SU-DHL-6 (cell line): Measurements from ENCODE around the gene SRP68.

Source experiments
- H2AFZ ChIP-seq: fragments of 200-600 bp; sonication (generic); 2 replicates; pipeline ENCODE4 v1.6.1; 2014; ENCODE audit warnings: low read depth, mild to moderate bottlenecking, moderate library complexity, mixed read lengths, antibody characterized with exemption, low read length; ENCODE audit not compliant: severe bottlenecking
- H3F3A ChIP-seq: fragments of 200-600 bp; shearing (Covaris generic); 2 replicates; pipeline ENCODE4 v1.6.0; 2016; ENCODE audit warnings: antibody characterized with exemption, mild to moderate bottlenecking; ENCODE audit not compliant: insufficient read depth
- H3K27ac ChIP-seq: fragments of 200-600 bp; sonication (generic); 2 replicates; pipeline ENCODE4 v1.5.1; 2016; ENCODE audit warnings: low read depth, mild to moderate bottlenecking, low read length, moderate library complexity, mixed read lengths
- H3K27me3 ChIP-seq: fragments of 200-600 bp; sonication (generic), shearing (Covaris generic); 2 replicates; pipeline ENCODE4 v1.6.0; 2014; ENCODE audit warnings: mild to moderate bottlenecking, low read length
- H3K36me3 ChIP-seq: fragments of 200-600 bp; sonication (generic); 2 replicates; pipeline ENCODE4 v1.6.1; 2014; ENCODE audit warnings: mild to moderate bottlenecking, low read length, mixed read lengths
- H3K4me2 ChIP-seq: fragments of 300-600, 200-600 bp; shearing (Covaris generic), sonication (generic); 2 replicates; pipeline ENCODE4 v1.6.0; 2014; ENCODE audit warnings: low read length, low read depth, mild to moderate bottlenecking; ENCODE audit not compliant: poor library complexity, severe bottlenecking
- H3K4me3 ChIP-seq: fragments of 200-600 bp; sonication (generic); 2 replicates; pipeline ENCODE4 v1.5.1; 2014; ENCODE audit warnings: antibody characterized with exemption, low read length, mild to moderate bottlenecking, mixed read lengths; ENCODE audit not compliant: insufficient read depth, poor library complexity, severe bottlenecking
- H3K79me2 ChIP-seq: fragments of 200-600 bp; sonication (generic); 2 replicates; pipeline ENCODE4 v1.6.1; 2014; ENCODE audit warnings: mild to moderate bottlenecking, low read length, moderate library complexity; ENCODE audit not compliant: insufficient read depth
- H3K9ac ChIP-seq: fragments of 200-600 bp; sonication (generic); 2 replicates; pipeline ENCODE4 v1.7.0; 2014; ENCODE audit warnings: mild to moderate bottlenecking, low read length
- H3K9me2 ChIP-seq: fragments of 200-600 bp; sonication (generic); replicated peaks from 2 replicates; pipeline ENCODE4 v1.6.1; 2014; ENCODE audit warnings: low read length; ENCODE audit not compliant: insufficient read depth
- H3K9me3 ChIP-seq: fragments of 200-600 bp; sonication (generic); 2 replicates; pipeline ENCODE4 v1.6.1; 2014; ENCODE audit warnings: low read length, mixed read lengths; ENCODE audit not compliant: insufficient read depth
- H4K20me1 ChIP-seq: fragments of 200-600 bp; sonication (generic); 2 replicates; pipeline ENCODE4 v1.6.1; 2014; ENCODE audit warnings: low read depth, mild to moderate bottlenecking, antibody characterized with exemption, low read length, moderate library complexity, mixed read lengths
- CTCF ChIP-seq: fragments of 200-600 bp; sonication (generic); IDR thresholded peaks from one replicate; pipeline ENCODE4 v1.5.1; 2017; ENCODE audit warnings: antibody characterized with exemption, mild to moderate bottlenecking, low read length, moderate library complexity; ENCODE audit not compliant: insufficient read depth, poor library complexity, severe bottlenecking
- EZH2phosphoT487 ChIP-seq: fragments of 200-600 bp; sonication (generic), shearing (Covaris generic); conservative IDR thresholded peaks from 2 replicates; pipeline ENCODE4 v1.6.1; 2018; ENCODE audit warnings: mild to moderate bottlenecking, antibody characterized with exemption, low read length, moderate library complexity, mixed read lengths

Gene SRP68

GRCh38 chr17:76040376-76040775 lies 31.9 kb downstream of the SRP68 start:
- no peak overlapping the region for H3K9ac ChIP-seq
- H3K27ac ChIP-seq, result no peak overlapping the region
- TF ChIP-seq EZH2phosphoT487, result no peak
- no peak for TF ChIP-seq CTCF
- H3K79me2 ChIP-seq, result no peaks in the 10 kb centered on the region
- no peaks in the 10 kb centered on the region for H3F3A ChIP-seq
- H2AFZ ChIP-seq, result no peak overlapping the region
- H4K20me1 ChIP-seq, result no peaks in the 10 kb centered on the region
- no peaks in the 10 kb centered on the region for H3K27me3 ChIP-seq
- H3K36me3 ChIP-seq, result peaks cover 8% of the 10 kb centered on the region; the same call in 1 of the 2 replicates
- H3K9me2 ChIP-seq, result no peaks in the 10 kb centered on the region
- H3K4me3 ChIP-seq, result no peak overlapping the region
- no peaks in the 10 kb centered on the region for H3K9me3 ChIP-seq
- H3K4me2 ChIP-seq, result no peak overlapping the region

- Histone ChIP-seq H3K27me3 (no peaks in the 10 kb centered on the region), H2AFZ (no peak overlapping the region), H4K20me1 (no peaks in the 10 kb centered on the region), H3K9me3 (no peaks in the 10 kb centered on the region), H3K27ac (no peak overlapping the region), H3K4me3 (no peak overlapping the region), H3K9me2 (no peaks in the 10 kb centered on the region), H3K9ac (no peak overlapping the region), H3K79me2 (no peaks in the 10 kb centered on the region), H3K4me2 (no peak overlapping the region), H3F3A (no peaks in the 10 kb centered on the region), H3K36me3 (peaks cover 4% of the 10 kb centered on the region; the same call in 1 of the 2 replicates)
- no peak for TF ChIP-seq EZH2phosphoT487
- TF ChIP-seq CTCF, result no peak
Measured at GRCh38 chr17:76039121-76039520, 33.2 kb downstream of the SRP68 start.

DNA sequence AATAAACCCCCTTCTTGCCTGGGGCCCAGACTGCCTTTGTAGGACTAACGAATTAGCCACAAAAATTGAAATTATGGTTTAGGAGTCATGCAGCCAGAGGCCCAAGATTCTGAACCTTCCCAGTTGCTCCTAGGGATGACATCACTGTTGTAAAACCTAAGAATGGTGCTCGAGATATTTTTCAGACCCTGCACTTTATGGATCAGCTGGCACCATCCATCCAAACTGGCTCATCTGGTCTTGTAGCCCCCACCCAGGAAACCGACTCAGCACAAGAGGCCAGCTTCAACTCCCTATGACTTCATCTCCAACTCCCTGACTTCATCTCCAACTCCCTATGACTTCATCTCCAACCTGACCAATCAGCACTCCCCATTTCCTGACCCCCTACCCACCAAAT lies 34.3 kb downstream of the SRP68 start:
- H3K4me2 ChIP-seq, result no peak overlapping the region
- no peaks in the 10 kb centered on the region for H3K79me2 ChIP-seq
- no peak overlapping the region for H3K27ac ChIP-seq
- no peaks in the 10 kb centered on the region for H3F3A ChIP-seq
- no peak overlapping the region for H2AFZ ChIP-seq
- no peaks in the 10 kb centered on the region for H3K27me3 ChIP-seq
- H3K9me2 ChIP-seq, result no peaks in the 10 kb centered on the region
- H3K36me3 ChIP-seq, result peaks cover 4% of the 10 kb centered on the region; the same call in 1 of the 2 replicates
- H3K9me3 ChIP-seq, result no peaks in the 10 kb centered on the region
- H3K9ac ChIP-seq, result no peak overlapping the region
- no peak for TF ChIP-seq CTCF
- no peak for TF ChIP-seq EZH2phosphoT487
- no peak overlapping the region for H3K4me3 ChIP-seq
- no peaks in the 10 kb centered on the region for H4K20me1 ChIP-seq
